HG03060 (cell line): ENCODE results near the gene FBXO8.

ENCODE experiments used
- ATAC-seq: cut with Tn5 transposase; IDR thresholded peaks from one replicate; pipeline ENCODE4 v1.9.1; 2021; ENCODE audit warnings: low read depth, moderate number of reproducible peaks; ENCODE audit not compliant: unreplicated experiment

The FBXO8 gene

DNA sequence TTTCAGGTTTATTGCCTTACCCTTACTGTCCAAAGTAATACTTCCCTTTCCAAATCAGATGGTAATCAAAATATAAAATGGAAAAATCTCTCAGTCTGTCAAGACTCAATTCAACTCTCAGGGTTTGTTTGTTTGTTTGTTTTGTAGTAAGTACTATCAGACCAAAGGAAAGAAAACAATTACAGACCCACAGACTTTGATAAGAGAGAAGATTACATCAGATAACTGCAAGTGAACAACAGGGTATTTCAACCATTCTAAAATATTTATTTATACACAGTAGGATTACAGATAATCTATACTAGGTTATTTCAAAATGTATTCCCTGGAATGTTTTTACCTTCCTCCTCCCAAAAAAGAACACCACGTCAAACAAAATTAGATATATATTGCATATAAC, 28.9 kb downstream of the FBXO8 start:
- ATAC-seq, result no peak

DNA sequence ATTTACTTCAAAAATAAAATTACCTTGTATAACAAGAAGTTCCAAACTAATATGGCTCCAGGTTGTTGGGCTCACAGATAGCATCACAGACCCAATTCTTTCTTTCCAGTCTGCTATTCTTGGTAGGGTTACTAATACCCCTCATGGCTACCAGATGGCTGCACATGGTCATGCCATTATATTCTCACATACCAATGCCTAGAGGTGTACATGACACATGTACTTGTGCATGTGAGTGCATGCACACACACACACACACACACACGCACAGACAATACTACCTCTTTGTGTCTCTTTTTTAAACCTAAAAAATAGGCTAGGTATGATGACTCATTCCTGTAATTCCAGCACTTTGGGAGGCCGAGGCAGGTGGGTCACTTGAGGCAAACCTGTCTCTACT, 31.1 kb downstream of the FBXO8 start:
- ATAC-seq, result no peak

DNA sequence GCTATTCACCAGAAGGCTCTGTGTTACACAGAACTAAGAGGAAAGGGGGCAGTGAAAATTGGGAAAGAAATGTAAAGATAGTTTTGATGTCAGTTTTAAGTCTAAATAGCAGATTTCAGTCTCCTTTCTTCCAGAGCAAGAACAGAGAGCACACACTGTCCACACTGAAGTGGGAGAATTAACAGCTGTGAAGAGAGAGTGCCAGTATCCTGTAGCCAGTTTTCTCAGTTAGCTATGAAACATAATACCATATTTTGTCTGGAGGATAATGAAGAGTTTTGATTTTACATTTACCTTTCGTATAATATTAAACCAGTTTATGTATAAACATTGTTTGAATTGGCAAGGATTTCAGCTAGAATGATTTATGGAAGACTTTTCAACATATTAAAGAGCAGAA, 35.1 kb downstream of the FBXO8 start:
- ATAC-seq, result no peak

DNA sequence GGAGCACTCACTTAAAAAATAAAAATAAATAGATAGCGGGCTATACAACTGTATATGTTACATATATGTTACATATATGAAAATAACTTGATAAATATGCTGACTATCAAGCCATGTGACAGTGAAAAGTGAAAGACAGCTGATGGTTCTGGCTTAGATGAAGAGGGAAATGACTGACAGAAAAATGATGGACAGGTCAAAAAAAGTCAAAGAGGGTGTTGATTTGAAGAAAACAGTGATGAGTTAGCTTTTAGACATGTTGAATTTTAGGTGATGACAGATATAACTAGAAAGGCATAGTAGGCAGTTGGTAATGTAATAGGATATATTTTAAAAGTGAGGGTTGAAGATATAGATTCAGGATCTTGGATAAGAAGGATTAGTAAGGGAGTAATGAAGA, 37.8 kb downstream of the FBXO8 start:
- ATAC-seq, result no peak

DNA sequence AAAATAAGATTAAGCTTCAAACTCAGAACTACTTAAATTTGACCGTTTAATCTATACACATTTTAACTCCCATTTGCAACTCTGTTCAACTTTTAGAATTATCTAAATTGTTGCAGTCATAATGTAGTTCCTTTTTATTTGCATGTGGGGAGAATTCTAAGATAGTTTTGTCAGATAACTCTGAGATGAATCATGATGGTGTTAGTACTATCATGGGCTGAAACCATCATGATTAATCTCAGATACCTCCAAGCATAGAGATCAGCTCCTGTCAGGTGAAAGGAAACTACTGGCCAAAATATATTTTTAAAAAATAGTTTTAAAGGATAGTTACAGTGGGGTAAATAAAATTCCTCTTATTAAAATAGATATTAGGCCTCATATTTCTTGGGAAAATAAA, 39.0 kb downstream of the FBXO8 start:
- ATAC-seq, result no peak

DNA sequence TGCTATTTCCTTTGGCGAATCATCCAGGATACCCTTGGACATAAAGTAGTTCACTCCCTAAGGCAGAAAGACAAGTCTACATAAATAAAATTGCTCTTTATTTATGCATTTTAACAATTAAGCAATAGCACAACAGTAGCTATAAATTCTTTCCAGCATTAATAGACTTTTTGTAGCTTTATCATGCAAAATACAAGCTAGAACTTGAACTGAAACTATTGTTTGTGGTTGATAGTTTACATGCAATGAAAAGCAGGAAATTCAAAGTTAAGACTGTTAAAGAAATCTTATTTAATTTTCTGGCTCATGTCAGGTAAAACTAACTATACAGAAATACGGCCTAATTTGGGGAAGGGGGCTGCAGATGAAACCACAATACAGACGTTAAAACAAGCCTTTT, 42.3 kb downstream of the FBXO8 start:
- ATAC-seq, result no peak

DNA sequence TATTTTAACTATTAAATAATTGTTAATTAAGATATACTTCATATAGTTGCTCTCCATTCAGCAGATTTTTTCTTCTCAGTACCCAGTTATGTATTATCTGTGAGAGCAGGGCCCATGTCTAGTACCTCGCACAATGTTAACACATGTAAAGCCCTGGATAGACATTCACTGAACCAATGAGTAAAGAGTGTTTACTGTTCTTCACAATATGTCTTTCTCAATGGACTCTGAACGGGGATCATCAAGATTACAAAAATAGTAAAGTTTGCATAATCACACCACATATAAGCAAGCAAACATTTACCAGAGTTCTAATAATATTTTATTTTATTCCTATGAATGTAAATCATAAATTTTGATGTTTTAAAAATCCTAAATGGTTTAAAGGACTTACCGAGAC, 47.1 kb downstream of the FBXO8 start:
- no peak for ATAC-seq

DNA sequence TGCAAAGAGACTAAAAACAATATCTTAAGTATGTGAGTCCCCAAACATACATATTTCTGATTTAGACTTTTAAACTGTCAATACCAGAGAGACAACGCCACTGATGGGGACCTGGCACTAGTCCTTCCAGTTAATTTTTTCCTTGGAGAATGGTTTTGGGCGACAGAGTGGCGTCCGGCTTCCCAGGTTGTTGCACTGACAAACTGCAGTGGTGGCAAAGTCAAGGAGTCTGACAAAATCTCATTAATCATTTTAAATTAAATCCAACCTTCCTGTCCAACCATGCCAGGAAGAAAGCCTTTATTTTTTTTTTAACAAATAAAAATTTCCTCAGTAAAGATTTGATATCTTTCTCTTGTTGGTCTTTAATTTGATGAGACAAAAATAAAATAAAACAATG, 52.8 kb downstream of the FBXO8 start:
- ATAC-seq, result no peak

DNA sequence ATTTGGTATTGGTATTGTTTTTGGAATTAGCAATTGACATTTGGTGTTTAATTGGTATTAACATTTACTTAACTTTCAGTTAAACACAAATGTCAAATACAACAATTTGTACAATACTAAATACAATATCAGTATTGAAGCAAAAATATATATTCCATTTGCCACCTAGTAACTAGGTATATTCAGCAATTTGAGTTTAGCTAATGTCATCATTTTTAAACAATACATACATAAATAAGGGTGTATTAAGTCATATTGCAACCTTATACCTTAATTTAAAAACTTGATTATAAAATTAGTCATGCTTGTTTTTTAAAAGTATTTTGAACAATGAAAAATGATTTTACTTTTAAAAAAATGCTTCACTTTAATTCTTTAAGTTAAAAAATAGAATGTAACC, 53.3 kb downstream of the FBXO8 start:
- ATAC-seq, result no peak

DNA sequence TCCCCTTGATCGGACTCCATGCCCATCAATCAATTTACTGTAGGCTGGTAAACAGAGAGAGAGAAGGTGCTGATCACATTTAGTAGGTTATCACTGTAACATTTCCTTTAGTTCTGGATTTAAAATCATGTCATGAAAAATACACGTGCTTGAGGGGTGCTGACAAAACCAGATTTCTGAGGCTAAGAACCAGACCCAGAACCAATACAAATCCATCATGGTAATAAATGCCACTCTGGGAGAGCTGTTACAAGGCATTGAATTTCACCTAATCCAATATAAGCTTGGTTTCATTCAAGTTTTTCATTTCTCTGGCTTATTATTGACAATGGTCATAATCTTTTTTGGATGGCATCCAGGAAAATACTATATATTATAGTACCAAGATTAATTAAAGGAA, 54.5 kb downstream of the FBXO8 start:
- no peak for ATAC-seq

DNA sequence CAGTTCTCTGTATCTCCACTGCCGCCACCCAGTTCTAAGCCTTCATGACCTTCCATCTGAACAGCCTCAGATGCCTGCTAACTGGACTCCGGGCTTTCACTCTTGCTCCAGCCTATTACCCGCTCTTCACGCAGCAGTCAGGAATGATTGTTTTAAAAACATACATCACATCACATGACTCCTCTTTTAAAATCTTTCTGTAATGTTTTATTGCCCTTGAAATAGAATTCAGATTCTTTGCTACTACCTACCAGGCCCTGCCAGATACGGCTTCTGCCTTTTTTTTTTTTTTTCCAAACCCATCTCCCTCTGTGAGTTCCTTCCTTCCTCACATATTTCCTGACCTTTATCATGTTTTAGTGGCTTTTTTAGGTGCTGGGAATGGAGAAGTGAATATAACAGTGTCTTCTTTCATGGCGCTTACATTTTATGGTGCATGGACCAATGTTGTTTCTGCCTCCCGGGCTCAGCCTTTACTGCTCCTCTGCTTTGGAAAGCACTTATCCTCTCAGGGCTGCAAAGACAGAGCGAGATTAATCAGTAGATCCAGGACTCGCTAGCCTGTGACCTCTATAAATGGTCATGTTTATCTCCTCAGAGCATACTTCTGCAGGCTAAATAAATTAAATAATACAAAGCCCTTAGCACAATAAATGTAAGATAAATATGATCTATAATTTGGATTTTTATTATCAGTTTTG, 58.0 kb downstream of the FBXO8 start:
- ATAC-seq, result no peak

DNA sequence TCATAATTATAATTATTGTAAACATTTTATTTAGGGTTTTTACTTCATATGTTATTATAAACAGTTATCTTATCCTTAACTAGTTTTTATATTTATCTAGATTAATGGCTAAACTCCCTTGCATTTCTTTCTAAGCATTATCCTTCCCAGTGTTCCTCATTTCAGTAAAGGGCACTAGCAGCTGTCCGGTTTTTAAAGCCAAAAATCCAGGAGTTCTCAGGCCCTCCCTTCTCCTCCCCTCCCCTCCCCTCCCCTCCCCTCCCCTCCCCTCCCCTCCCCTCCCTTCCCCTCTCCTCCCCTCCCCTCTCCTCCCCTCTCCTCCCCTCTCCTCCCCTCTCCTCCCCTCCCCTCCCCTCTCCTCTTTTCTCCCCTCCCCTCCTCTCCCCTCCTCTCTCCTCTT, 58.9 kb downstream of the FBXO8 start:
- no peak for ATAC-seq

DNA sequence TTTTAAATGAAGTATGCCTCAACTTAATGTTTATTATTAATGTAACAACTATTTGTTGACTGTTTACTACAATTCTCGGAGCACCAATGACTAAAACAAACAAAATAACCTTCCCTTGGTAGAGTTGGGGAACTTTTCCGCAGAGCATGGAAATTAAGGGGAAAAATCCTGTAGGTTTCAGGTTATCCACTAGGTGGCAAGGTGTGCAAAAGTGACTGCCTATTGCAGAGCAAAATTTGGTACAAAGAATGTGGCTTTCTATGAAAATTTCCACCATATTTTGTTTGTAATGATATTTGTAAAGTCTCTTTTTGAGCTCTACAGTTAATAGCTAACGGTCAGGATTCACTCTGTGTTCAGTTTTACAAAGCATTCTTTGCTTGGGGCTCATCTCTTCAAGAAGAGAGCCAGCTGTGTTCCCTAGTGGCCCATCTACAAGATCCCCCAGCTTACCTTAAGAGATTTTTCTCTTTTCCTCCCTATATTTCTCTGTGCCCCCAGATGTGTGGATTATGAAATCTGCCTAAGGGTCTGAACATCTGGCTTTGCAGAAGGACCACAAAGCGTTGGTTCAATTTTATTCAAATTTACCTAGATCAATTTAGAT, 61.1 kb downstream of the FBXO8 start:
- ATAC-seq, result peak; percentile 69

DNA sequence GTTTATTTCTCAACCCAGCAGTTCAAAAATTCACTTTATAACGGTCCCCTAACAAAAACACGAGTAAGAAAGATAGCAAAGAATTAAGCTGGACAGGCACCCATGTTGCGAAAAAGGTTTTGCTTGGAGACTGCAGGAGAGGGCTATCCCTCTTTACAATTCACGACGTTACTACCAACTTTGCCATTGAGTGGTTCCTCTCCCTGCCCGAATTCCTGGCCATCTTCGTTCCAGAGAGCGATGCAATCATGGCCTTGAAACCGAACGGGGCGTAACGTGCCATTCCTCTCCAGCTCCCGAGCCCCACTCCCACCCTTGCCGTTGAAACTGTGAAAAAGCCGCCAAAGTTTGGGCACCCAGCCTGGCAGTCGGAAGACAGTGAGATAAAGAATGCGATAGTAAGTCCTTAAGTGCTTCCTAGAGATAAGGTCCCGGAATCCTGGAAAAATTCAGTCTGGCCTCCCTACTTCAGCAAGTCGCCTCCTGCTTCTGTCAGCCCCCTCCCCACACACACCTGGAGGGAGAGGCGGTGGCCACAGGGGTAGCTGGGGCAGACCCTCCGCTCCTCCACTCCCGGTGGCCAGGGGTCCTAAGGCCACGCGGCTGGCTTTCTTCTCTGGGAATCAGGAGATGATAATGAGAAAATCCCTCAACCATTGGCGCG, 65.2 kb downstream of the FBXO8 start:
- ATAC-seq, result no peak

DNA sequence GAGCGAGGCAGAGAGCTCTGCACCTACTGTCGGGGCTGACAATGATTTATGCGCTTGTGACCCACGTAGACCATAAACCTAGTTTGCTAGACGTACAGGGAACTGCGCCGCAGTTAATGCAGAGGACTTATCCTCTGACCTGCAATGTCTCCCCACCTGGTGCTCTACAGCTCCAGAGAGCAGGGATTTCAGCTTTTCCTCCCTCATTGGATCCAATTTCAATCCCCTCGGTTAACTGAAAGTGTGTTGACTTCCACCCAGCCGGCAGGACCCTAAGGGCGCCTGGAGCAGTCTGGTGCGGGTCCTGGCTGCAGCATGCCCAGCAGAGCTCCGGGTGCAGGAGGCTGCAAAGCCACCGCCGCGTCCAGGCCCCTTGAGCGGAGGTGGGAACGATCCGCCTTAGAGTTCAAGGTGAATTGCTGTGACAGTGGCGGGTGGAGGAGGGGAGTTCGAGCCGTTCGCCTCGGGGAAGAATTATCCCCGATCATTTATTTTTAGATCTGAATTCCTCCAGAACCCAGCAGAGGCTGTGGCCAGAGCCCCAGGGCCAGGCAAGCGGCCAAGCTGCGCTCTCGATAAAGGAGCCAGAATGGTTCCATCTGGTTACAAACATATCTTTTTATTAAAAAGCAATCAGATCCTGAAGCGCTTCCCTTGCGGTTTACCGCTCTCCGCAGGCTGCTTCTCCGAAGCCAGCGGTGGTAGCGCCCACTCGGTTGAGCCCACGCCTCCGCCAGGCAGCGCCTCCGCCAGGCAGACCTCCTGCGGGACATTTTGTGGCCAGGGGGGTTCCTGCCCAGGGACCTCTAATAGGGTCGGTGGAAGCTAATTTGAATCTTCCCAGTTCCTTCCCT, 66.0 kb downstream of the FBXO8 start:
- no peak for ATAC-seq

DNA sequence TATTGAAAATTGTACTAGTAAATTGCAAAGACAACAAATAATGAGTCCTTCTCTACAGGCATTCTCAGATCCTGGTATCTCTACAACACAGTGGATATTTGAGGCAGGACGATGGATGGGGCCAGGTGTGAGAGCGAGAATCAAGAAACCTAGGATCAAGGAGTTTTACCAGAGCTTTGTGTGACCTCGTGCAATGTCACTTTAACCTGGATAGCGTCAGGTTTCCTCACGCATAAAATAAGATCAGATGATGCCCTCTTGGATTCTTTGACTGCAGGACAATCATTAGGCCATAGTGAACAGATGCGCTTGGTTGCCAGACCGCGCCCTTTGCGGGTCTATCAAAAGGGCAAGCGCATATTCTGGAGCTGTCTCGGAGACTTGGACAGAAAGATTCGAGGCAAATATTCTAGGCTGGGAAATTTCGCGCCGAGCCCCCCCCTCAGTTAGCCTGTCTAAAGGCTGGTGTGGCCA, 66.6 kb downstream of the FBXO8 start:
- ATAC-seq, result no peak

DNA sequence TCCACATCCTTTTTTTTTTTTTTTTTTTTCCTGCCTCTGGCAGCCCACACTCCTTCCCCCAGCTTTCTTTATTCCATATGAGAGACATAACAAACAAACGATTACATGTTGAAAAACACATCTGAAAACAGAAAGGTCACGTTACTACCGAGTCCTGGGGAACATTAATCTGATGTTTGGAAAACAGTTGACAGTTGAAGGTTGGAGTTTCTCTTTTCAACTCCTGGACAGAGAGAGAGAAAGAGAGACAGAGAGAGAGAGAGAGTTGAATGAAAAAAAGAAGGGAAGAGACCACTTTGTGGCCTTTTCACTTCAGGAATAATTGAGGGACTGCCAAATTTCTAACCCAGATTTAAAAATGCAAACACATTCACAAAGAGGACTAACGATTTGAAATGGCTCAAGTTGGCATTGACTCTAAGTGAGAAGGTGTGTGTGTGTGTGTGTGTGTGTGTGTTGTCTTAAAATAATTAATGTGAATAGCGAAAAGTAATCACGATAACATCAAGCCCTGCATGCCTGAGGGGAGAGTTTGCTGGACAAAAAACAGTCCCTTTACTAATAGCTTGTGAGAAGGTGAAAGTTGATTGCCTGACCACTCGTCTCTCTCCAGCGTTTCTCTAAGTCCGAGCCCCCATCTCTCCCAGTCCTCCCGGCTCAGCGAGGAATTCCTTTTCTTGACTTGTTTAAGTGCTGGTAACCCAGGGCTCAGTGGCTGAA, 67.3 kb downstream of the FBXO8 start:
- ATAC-seq, result no peak

DNA sequence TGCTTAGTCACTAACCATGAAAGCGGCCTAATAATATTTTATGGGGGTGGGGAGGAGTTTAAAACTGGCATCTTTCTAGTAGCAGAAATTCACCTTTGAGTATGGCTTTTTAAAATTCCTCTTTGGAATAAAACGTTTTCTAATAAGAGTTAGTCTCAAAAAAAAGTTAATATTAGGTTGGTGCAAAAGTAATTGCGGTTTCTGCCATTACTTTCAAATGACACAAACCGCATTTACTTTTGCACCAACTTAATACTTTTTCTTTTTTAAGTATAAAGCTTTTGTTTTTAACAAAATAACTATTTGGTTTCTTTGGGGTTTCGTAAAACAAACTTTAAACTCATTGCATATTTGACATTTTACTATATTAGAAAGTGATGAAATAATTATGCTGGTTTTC, 68.4 kb downstream of the FBXO8 start:
- ATAC-seq, result no peak

DNA sequence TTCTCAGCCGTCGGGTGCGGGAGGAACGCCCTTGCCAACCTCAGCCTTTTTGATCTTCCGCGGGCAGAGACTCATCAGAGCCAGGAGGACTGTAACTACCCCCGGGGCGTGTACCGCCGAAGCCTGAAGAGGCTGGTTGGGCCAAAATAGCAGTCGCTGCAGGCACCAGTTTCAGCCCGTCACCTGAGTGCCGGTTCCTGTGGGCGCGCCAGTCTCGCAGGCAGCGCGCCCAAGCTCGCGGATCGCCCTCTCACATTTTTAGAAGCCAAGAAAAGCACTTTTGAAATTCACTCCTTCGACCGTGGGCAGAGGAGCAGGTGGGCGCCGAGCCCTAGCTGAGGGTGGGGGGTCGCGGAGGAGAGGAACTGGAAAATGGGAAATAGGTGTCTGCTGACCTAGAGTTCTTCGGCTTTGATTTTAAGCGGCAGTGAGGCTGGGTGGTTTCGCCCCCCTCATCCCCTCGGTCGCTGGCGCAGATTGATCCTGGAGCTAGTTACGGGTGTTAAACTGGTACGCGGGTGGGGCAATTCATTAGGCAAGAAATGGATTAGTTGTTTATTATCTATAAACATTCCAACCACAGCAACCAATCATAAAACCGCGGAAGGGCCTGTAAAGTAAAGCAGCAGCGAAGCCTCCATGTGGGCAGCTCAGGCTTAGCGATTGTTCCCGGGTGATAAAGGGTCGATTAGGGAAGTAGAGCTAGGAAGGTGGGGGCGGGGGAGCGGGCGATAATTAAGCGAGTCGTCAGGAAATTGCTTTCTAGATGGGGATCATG, 69.2 kb downstream of the FBXO8 start:
- no peak for ATAC-seq

DNA sequence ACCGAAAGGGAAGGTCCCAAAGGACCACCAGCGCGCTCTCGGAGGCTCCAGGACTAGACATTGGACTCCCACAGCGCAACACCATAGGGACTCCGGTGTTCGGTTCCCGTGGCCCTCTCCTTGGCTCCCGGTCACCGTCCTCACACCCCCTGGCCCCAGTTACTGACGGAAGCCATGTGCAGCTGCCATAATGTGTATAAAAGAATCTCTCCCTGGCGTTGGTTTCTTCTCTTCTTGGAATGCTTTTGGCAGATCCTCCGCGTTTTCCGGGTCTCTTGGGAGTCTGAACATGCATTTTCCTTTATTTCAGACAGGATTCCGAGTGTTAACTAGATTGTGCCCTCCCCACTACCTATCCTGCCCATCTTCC, 69.8 kb downstream of the FBXO8 start:
- no peak for ATAC-seq
